Measurements from ENCODE around the gene CA9.

Gene CA9

GRCh38 chr9:35691757-35692301 is 18.1 kb downstream of the CA9 start:
- no peak for DNase-seq

- no peak for DNase-seq
These were observed 22.2 kb downstream of the CA9 start for GRCh38 chr9:35695943-35696401.

GRCh38 chr9:35696520-35697215 is 22.9 kb downstream of the CA9 start:
- DNase-seq, result peak; percentile 77

GRCh38 chr9:35697486-35697885 is 23.8 kb downstream of the CA9 start:
- no peak for DNase-seq

- DNase-seq, result no peak
These were observed 24.5 kb downstream of the CA9 start for GRCh38 chr9:35698231-35698630.

- no peak for DNase-seq
These were observed 26.3 kb downstream of the CA9 start for GRCh38 chr9:35700031-35700430.

- no peak for DNase-seq
These were observed 27.2 kb downstream of the CA9 start for GRCh38 chr9:35700942-35701341.

- no peak for DNase-seq
These were observed 29.0 kb downstream of the CA9 start for GRCh38 chr9:35702696-35703095.

GRCh38 chr9:35703906-35704672 is 30.4 kb downstream of the CA9 start:
- DNase-seq, result no peak

- no peak for DNase-seq
These were observed 31.6 kb downstream of the CA9 start for GRCh38 chr9:35705372-35705771.

GRCh38 chr9:35705836-35706430 is 32.2 kb downstream of the CA9 start:
- no peak for DNase-seq

GRCh38 chr9:35706951-35707350 is 33.2 kb downstream of the CA9 start:
- no peak for DNase-seq

- DNase-seq, result no peak
These were observed 34.4 kb downstream of the CA9 start for GRCh38 chr9:35708146-35708545.

GRCh38 chr9:35710818-35711500 is 37.2 kb downstream of the CA9 start:
- DNase-seq, result no peak

- no peak for DNase-seq
These were observed 38.0 kb downstream of the CA9 start for GRCh38 chr9:35711501-35712428.

- DNase-seq, result no peak
These were observed 39.2 kb downstream of the CA9 start for GRCh38 chr9:35712762-35713400.

GRCh38 chr9:35713578-35713977 is 39.9 kb downstream of the CA9 start:
- no peak for DNase-seq

- DNase-seq, result no peak
These were observed 40.4 kb downstream of the CA9 start for GRCh38 chr9:35714123-35714522.

- DNase-seq, result no peak
These were observed 41.0 kb downstream of the CA9 start for GRCh38 chr9:35714579-35715252.

GRCh38 chr9:35716230-35716629 is 42.5 kb downstream of the CA9 start:
- DNase-seq, result no peak
